ENCODE data around the gene CTIF.

The CTIF gene

DNA sequence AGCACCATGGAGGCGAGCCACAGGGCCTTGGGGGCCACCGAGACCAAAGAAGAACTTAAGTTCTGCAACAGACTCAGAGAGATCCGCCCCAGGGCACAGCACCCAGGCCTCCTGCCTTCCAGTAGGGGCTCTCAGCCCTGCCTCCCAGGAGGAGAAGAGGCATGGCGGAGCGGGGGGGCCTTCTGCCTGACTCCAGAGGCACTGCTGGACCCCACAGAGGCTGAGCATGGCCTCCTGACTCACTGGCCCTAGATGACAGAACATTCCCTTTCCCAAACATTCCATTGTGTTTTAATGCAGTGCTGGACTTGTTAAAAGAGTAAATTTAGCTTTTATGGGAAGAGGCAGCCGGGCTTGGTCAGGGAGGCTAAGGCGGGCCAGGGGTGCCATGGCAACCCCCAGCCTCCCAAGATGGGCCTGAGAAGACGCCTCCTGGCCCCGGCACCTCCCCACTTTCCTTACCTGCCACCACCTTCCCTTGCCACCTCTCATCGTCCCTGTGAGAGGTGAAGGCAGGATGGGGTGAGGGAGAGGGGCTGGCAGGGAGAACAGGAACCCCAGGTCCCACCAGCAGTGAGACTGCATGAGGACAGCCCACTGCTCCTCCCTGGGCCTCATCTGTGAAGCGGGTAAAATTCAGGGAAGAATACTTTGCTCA is 346.6 kb downstream of the CTIF start:
- no peak for DNase-seq (ENCODE audit: low read depth in 2 of 2)

DNA sequence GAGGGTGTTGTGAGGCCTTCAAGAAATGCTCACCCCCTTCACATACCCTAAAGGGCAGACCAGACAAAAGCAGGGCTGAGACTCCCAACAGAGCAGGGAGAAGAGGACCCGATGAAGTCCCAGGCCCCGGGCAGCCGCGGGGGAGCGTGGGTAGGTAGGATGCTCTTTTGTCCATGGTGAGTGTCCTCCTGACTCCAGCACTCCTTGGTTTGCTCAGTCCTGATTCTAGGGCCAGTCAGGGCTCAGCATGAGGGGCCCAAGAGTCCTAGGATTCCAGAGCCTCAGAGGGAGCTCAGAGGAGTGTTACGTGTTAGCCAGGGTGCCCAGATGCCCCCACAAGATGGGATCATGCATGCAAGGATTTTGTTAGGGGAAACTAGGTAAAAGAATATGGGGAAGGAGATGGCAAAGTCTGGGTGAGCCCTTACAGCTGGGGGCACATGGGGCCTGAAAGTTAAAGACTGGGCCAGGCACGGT is 347.1 kb downstream of the CTIF start:
- DNase-seq (ENCODE audit: low read depth in 2 of 2), result no peak

- no peak for DNase-seq (ENCODE audit: low read depth in 2 of 2)
These were observed 347.9 kb downstream of the CTIF start for GRCh38 chr18:48886520-48887293.

GRCh38 chr18:48887294-48887904 is 348.6 kb downstream of the CTIF start:
- no peak for DNase-seq (ENCODE audit: low read depth in 2 of 2)

DNA sequence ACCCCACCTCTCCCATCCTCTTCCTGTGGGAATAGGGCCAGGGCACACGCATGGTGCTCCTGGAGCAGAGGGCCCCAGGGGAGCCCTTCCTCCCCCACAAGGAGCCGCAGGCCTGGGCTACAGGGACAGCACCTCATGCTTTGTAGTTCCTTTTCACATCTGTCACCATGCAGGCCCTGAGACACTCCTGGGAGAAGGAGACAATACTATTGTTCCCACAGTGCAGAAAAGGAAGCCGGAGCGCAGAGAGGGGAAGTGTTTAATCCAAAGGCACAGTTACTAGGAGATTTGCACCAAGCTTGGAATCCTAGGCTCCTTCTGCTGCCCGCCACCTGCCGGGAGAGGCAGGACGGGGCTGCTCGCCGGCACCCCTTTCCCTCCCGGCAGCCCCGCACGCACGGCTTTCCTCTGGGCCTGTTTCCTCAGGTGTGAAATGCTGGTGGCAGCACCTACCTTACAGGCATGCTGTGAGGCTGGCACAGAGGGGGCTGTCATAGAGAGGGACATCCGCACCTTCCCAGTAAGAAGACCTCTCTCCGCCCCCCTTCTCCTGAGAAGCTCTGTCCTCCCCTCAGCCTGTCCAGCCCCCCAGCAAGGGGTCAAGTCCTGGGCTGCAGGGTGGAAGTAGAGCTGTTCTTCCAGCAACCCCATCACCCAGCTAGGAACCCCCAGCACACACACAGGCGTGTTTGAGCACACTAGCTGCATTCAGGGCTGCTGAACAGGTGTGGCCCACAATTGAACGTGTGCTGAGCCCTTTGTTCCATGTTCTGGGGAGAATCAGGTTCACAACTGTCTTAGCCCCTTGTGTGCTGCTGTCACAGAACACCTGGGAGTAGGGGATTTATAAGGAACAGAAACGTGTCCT is 349.3 kb downstream of the CTIF start:
- DNase-seq (ENCODE audit: low read depth in 2 of 2), result no peak

DNA sequence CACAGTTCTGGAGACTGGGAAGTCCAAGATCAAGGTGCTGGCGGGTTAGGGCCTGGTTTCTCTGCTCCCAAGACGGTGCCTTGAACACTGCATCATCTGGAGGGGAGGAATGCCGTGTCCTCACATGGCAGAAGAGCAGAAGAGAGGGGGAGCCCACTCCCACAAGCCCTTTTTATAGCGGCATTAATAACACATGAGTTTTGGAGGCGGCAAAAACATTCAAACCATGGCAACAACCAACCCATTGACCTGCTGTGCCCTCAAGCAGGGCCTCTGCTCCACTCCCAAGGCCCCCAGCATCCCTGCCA is 349.9 kb downstream of the CTIF start:
- DNase-seq (ENCODE audit: low read depth in 2 of 2), result no peak

DNA sequence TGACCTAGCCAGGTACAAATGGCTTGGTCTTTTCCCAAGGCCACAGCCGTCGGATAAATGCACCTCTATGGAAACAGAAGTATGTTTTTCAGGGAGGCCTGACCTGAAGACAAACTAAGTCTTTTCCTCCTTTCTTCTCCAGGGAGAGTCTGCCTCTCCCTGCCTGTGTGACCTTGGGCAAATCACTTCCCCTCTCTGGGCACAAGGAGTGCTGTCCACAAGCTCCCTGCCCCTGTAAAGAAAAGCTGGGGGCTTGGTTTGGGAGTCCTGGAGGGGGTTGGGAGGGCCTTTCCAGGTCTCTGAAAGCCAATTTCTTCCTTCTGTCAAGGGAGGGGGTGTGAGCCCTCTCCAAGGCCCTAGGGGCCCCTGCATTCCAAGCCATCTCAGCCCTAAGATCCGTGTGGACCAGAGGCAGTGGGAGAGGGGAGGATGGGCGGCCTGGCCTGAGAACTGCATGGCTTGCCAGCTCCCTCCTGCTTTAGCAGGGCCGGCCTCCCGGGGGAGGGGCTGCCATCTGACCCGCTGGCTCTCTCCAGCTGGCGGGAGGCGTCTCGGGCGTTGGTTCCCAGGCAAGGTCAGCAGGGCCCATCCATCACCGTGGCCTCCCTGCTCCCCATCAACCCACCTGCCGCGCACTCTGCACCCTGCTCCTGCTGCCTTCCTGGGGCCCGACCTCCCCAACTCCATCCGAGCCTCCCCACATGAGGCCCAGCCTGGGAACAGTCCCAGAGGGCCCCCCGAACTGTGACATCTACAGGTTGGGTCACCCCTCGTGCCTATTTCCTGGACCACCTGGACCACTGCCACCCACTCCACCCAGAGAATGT is 350.5 kb downstream of the CTIF start:
- DNase-seq (ENCODE audit: low read depth in 2 of 2), result no peak

DNA sequence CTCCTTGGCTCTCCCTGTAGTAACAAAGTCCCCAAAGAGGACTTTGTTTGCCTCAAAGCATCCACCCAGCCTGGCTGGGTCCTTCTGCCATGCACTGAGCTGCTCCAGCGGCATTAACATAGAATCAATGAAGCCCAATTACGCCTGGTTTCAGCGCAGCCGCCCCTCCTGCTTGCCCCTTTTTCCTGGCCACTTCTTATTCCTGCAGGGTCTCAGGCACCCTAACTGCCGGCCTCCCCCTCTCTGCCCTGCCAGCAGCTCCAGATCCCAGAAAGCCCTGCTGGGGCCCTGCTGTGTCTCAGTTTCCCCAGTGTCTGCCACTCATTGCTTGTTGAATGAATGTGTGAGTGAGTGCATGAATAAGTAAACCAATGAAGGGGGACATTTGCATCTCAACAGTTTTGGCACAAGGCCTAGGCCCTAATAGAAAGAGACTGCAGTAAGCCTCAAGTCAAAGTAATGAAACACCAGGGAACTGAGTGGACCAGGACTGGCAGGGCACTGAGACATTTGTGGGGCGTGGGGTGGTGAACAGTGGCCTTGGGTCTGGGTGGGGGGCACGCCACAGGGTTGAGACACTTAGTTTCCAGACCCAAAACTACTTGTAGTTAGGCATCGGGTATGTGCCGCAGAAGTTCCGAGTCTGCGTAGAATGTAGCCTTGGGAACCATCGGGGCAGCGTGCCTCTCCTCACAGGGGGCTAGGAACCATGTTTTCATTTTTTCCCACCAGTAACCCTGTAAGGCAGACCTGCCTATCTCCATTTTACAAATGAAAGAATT is 351.3 kb downstream of the CTIF start:
- no peak for DNase-seq (ENCODE audit: low read depth in 2 of 2)

DNA sequence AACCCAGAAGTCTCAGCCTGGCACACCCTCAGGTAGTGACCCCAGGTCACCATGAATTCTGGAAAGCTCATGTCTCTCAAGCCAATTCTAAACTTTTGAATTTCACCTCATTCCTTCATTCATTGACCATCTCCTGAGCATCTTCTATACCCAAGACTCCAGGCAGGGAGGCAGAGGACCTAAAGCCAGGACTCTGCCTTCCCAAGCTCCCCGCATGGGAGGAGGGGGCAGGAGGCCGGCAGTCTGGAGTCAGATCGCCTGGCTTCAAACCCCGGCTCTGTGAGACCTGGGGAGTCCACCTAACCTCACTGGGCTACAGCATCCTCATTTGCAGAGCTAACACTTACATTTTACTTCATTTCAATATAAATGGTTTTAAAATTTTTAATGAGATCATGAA is 352.9 kb downstream of the CTIF start:
- no peak for DNase-seq (ENCODE audit: low read depth in 2 of 2)

GRCh38 chr18:48892146-48892855 is 353.5 kb downstream of the CTIF start:
- DNase-seq (ENCODE audit: low read depth in 2 of 2), result no peak

DNA sequence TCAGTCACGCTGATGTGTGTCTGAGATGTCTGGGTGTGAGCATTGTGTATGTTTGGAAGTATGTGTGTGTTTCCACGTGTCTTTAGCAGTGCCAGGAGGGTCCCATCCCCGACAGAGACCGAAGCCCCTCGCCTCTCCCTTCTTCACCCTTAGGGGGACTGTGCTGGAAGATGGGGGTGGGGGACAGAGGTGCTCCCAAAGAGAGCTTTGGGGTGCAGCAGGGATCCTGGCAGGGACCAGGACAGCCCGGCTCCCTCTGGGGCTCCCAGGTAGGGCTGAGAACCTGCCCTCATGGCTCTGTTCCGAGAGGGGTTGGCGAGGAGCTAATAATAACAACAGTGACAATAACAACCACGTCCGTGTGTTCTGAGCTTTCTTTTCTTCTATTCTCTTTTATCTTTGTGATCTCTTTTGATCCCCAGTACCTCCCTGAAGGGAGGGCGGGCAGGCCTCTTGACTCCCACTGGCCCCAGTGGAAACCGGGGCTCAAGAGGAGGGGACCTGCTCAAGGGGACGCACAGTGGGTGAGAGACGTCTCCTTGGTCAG is 354.3 kb downstream of the CTIF start:
- no peak for DNase-seq (ENCODE audit: low read depth in 2 of 2)

GRCh38 chr18:48893608-48894600 is 355.1 kb downstream of the CTIF start:
- no peak for DNase-seq (ENCODE audit: low read depth in 2 of 2)

DNA sequence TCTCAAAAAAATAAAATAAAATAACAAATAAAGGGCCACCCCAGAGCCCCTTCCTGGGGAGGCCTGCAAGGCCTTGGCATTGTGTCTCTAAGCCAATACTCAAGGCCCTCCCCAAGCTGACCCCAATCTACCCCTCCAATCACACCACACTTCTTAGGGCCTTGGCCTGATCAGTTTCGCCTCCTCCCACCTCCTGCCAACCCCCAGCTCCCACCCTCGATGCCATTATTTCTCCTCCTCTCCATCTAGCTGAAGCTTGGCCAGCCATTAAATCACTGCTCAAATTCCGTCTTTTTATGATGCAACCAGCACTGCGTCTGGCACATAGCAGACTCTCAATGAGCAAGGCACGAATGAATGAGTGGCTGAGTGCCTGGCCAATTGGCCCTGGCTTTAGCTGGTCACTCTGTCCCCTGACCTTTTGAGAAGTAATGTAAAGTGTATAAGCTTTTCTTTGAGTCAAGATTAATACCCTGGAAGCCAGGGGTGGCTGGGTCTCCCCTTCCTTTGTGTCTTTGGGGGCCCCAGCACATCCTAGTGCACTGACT is 356.0 kb downstream of the CTIF start:
- no peak for DNase-seq (ENCODE audit: low read depth in 2 of 2)

GRCh38 chr18:48896326-48896874 is 357.6 kb downstream of the CTIF start:
- no peak for DNase-seq (ENCODE audit: low read depth in 2 of 2)

DNA sequence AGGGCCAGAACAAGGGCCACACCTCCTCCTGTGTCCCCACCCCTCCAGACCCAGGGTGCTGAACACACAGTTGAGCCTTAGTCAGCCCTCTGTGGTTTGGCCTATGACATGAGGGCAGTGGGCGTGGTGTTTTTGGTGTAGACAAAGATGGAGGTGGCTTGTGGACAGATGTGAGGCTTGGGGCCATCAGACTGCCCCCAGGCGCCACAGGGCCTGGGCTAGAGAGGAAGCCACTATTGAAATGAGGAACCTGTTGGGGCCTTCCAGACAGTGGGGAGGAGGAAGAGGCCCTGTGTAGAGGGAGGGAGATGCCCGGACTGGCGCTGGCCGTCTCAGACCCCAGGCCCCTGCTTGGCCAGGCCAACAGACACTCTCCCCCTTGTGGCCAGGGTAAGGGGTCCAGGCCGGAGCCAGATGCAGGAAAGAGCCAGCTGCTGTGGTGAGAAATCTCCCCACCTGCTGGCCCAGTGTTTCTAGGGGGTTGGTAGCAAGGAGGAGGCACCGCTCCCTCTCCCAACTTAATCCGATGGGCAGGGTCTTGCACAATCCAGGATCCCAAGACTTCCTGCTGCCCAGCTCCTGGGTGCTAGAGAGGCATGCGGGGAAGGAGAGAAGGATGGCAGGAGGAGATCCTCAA is 358.2 kb downstream of the CTIF start:
- DNase-seq (ENCODE audit: low read depth in 2 of 2), result peak in 1 of 2 donors; percentile 9

GRCh38 chr18:48897531-48897930 is 358.7 kb downstream of the CTIF start:
- no peak for DNase-seq (ENCODE audit: low read depth in 2 of 2)

GRCh38 chr18:48898521-48898920 is 359.7 kb downstream of the CTIF start:
- no peak for DNase-seq (ENCODE audit: low read depth in 2 of 2)

Measured in activated CD4-positive, alpha-beta T cell treated with anti-CD3 and anti-CD28 coated beads for 24 hours (primary cell).